Vagina (tissue), 2 donors: Measurements from ENCODE around the gene EIF2S1. TPM values are rescaled to one million over a fixed set of nuclear protein-coding genes. Genes with fewer than 3 reads are reported as not detected.
"Not testable (repeated sequence)": the region's sequence is repeated elsewhere in the genome, so short reads cannot be mapped to it uniquely, and the experiment has no call there.

Experiments used
- DNase-seq, 2 donors: peaks; one replicate each; pipeline ENCODE4 v3.0.0-alpha.2; 2017; ENCODE audit errors: extremely low spot score in 2 of 2
- H3K27ac ChIP-seq: fragments of 200-600 bp; sonication (generic); one replicate; pipeline ENCODE4 v1.5.1; 2019
- H3K27me3 ChIP-seq: fragments of 200-600 bp; sonication (generic); one replicate; pipeline ENCODE4 v1.5.1; 2019
- H3K36me3 ChIP-seq, 2 donors: fragments of 200-600 bp; sonication (generic); one replicate each; pipeline ENCODE4 v1.5.1; 2017 to 2019
- H3K4me1 ChIP-seq: fragments of 200-600 bp; sonication (generic); one replicate; pipeline ENCODE4 v1.5.1; 2019
- H3K4me3 ChIP-seq, 2 donors: fragments of 200-600 bp; sonication (generic); 1 replicate in 1 of 2; 2 replicates in 1 of 2; pipeline ENCODE4 v1.5.1; 2016 to 2019
- H3K9me3 ChIP-seq: fragments of 200-600 bp; sonication (generic); one replicate; pipeline ENCODE4 v1.5.1; 2019
- CTCF ChIP-seq, 3 experiments: fragments of 450-650 bp in 2 of 3; fragments of 200-600 bp in 1 of 3; sonication (generic) in 1 of 3; IDR thresholded peaks; one replicate each; pipeline ENCODE4 v1.5.1; 2017 to 2019; ENCODE audit warnings: antibody characterized with exemption in 3 of 3, mild to moderate bottlenecking in 2 of 3, moderate library complexity in 2 of 3
- POLR2A ChIP-seq, 2 donors: fragments of 450-650 bp; IDR thresholded peaks; one replicate each; pipeline ENCODE4 v1.6.1; 2017; ENCODE audit warnings: antibody characterized with exemption in 2 of 2, mild to moderate bottlenecking in 2 of 2, moderate library complexity in 2 of 2
- POLR2AphosphoS5 ChIP-seq, 2 donors: sonication (generic); formaldehyde crosslinking; IDR thresholded peaks; one replicate each; pipeline ENCODE4 v1.9.0; 2017; ENCODE audit warnings: antibody characterized with exemption in 2 of 2, mild to moderate bottlenecking in 2 of 2, low read depth in 1 of 2; ENCODE audit not compliant: insufficient read depth in 1 of 2
- intact Hi-C: fragments of 100-400 bp; cut with DNase I; formaldehyde crosslinking; loops from one replicate; pipeline ENCODE4 v1.15.1; 2023
- total RNA-seq: library from RNA; depleted of rRNA; stranded (reverse); fragments of >200 nt; gene quantifications from one replicate; pipeline ENCODE4 v1.2.3, GENCODE V29; 2016

Gene EIF2S1
- total RNA-seq, 1 donor from 2014 or later, result 30.4 TPM

DNA sequence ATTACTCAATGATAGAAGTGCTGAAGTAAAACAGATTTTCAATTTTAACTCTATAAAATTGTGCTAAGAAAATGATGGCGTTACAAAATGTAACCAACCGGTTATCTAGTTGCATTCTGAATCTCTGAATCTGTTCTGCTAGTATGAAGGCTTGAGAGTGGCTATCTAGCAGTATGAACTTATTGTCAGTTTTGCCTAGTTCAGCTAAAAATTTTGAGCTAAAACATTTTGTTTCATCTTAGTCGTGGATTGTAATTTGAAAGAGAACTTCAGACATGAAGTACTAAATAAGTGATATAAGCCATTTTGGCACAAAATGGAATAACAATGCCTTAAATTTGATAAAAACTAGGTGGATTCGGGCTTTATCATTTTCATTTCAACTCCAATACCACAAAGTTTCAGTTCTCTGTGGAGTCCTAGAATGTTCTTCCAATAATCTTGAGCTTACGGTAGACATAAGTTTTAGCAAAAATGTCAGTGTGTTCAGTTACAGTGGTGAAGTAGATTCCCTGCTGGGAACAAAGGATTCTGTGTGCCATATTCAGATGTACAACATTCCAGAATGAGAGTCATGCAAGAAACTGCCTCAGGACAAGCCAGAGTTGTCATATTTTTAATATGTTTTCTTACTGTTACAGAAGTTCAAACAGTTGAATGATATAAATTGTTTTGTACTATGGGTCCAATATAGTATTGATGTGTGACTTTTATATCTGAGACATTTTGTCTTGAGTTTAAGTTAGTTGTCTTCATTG lies 28.6 kb upstream of the EIF2S1 start:
- Histone ChIP-seq H3K4me3 (no peak overlapping the region), H3K9me3 (no peaks in the 10 kb centered on the region), H3K4me1 (no peaks in the 10 kb centered on the region), H3K27ac (no peak overlapping the region), H3K27me3 (no peaks in the 10 kb centered on the region), H3K36me3 (peaks cover 0 to 45% of the 10 kb centered on the region in 2 donors)
- no peak for DNase-seq
- intact Hi-C loops, result no loop called here
- TF ChIP-seq CTCF (IDR thresholded peaks at IDR 0.05) (no peak), POLR2AphosphoS5 (IDR thresholded peaks at IDR 0.05; ENCODE audit: insufficient read depth in 1 of 2, low read depth in 1 of 2) (no peak), POLR2A (IDR thresholded peaks at IDR 0.05) (no peak)

DNA sequence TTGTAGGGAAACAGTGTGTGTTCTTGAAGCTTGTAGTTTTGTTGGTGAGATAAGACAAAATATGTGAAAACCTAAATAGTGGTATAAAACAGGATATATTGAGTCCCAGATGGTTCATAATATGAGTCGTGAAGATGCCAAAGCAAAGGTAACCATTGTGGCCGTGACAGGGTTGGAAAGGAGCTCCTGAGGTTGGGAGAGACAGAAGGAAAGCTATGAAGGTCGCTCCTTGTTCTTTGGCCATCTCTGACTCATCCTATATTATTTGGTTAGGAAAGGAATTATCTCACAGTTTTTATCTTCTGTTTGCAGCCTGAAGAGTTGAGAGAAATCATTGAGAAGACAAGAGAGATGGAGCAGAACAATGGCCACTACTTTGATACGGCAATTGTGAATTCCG lies 27.7 kb upstream of the EIF2S1 start:
- no peak for DNase-seq

DNA sequence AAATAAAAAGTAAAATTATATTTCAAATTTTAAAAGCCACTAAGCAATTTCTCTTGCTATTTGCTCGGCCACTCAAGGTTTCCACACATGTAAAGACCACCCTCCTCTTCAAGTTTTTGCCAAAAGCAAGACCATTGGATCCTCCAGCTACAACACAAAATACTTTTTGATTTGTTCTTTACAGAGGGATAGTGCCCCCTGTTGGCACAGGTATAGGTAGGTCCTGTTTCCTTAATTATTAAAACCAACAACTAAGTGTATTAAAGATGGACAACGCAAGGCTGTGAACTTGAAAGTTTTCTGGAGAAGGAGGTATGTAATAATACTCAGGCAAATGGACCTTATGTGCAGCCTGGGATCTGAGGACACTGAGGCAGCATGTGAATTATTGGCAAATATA lies 24.3 kb upstream of the EIF2S1 start:
- DNase-seq, result no peak
- Histone ChIP-seq H3K4me3 (no peak overlapping the region), H3K27ac (no peak overlapping the region), H3K9me3 (no peaks in the 10 kb centered on the region), H3K27me3 (no peaks in the 10 kb centered on the region), H3K36me3 (peaks cover 0 to 76% of the 10 kb centered on the region in 2 donors), H3K4me1 (no peaks in the 10 kb centered on the region)
- TF ChIP-seq POLR2A (IDR thresholded peaks at IDR 0.05), result no peak
- no peak for TF ChIP-seq POLR2AphosphoS5 (IDR thresholded peaks at IDR 0.05; ENCODE audit: insufficient read depth in 1 of 2, low read depth in 1 of 2)
- TF ChIP-seq CTCF (IDR thresholded peaks at IDR 0.05), result no peak
- intact Hi-C loops, result no loop called here

More for the DNA sequence above, 27.7 kb upstream of the EIF2S1 start:
- TF ChIP-seq POLR2A (IDR thresholded peaks at IDR 0.05), result no peak
- TF ChIP-seq CTCF (IDR thresholded peaks at IDR 0.05), result no peak
- TF ChIP-seq POLR2AphosphoS5 (IDR thresholded peaks at IDR 0.05; ENCODE audit: insufficient read depth in 1 of 2, low read depth in 1 of 2), result no peak
- no peak overlapping the region for H3K4me3 ChIP-seq
- no peaks in the 10 kb centered on the region for H3K9me3 ChIP-seq
- no peak overlapping the region for H3K27ac ChIP-seq
- H3K27me3 ChIP-seq, result no peaks in the 10 kb centered on the region
- no peaks in the 10 kb centered on the region for H3K4me1 ChIP-seq
- H3K36me3 ChIP-seq, result peaks cover 0 to 47% of the 10 kb centered on the region in 2 donors
- intact Hi-C loops, result no loop called here

GRCh38 chr14:67341231-67341630 lies 18.9 kb upstream of the EIF2S1 start:
- H3K36me3 ChIP-seq, result peaks cover 0 to 78% of the 10 kb centered on the region in 2 donors
- H3K9me3 ChIP-seq, DNase-seq, intact Hi-C loops, H3K27ac ChIP-seq, H3K4me3 ChIP-seq, H3K4me1 ChIP-seq, H3K27me3 ChIP-seq: not testable (repeated sequence)

DNA sequence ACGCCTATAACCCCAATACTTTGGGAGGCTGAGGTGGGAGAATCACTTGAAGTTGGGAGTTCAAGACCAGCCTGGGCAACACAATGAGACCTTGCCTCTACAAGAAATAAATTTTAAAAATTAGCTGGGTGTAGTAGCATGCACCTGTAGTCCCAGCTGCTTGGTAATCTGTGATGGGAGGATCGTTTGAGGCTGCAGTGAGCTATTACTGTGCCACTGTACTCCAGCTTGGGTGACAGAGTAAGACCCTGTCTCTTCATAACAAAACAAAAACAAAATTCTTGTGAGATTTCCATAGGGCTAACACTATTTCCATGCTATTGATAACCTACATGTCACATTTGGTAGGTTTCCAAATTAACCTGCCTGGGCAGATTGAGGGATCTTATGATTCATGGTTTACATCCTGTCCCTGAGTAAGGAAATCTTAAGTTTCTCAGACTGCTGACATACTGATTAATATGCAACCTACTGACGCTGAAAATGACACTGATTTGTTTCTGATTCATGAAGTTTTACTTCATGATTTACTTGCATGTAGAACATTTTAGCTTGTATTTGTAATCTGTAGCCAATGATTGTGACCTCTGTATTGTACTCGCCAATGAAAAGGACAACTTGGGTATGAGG lies 16.4 kb upstream of the EIF2S1 start:
- peaks cover 0 to 72% of the 10 kb centered on the region in 2 donors for H3K36me3 ChIP-seq
- H3K9me3 ChIP-seq, result no peaks in the 10 kb centered on the region
- no peak overlapping the region for H3K27ac ChIP-seq
- H3K4me1 ChIP-seq, result peaks cover 8% of the 10 kb centered on the region
- intact Hi-C loops, result no loop called here
- TF ChIP-seq POLR2A (IDR thresholded peaks at IDR 0.05), result no peak
- TF ChIP-seq POLR2AphosphoS5 (IDR thresholded peaks at IDR 0.05; ENCODE audit: insufficient read depth in 1 of 2, low read depth in 1 of 2), result peak in 1 of 2 donors; percentile 53
- H3K27me3 ChIP-seq, result no peaks in the 10 kb centered on the region
- no peak overlapping the region for H3K4me3 ChIP-seq
- no peak for DNase-seq

- intact Hi-C loops, result no loop called here
- H3K36me3 ChIP-seq, result peaks cover 4 to 74% of the 10 kb centered on the region in 2 donors
- H3K9me3 ChIP-seq, result no peaks in the 10 kb centered on the region
- no peak overlapping the region for H3K4me3 ChIP-seq
- no peak overlapping the region for H3K27ac ChIP-seq
- TF ChIP-seq POLR2AphosphoS5 (IDR thresholded peaks at IDR 0.05; ENCODE audit: insufficient read depth in 1 of 2, low read depth in 1 of 2) (peak in 1 of 2 donors; percentile 59), POLR2A (IDR thresholded peaks at IDR 0.05) (no peak), CTCF (IDR thresholded peaks at IDR 0.05) (no peak)
- H3K4me1 ChIP-seq, result peaks cover 8% of the 10 kb centered on the region
- no peak for DNase-seq
- no peaks in the 10 kb centered on the region for H3K27me3 ChIP-seq
These were observed 14.5 kb upstream of the EIF2S1 start for GRCh38 chr14:67345583-67345982.
